Measurements from ENCODE around the gene FASLG.

GRCh38 chr1:172708452-172708851 lies 49.5 kb downstream of the FASLG start:
- no peak for TF ChIP-seq CTCF (IDR thresholded peaks at IDR 0.05)
- TF ChIP-seq POLR2A (IDR thresholded peaks at IDR 0.05) = no peak

All from stomach (tissue), 4 donors.